HG03103 (cell line): ENCODE data around the gene MAN1A2.
"Not testable (repeated sequence)": the region's sequence is repeated elsewhere in the genome, so short reads cannot be mapped to it uniquely, and the experiment has no call there.

ENCODE experiments used
- ATAC-seq: cut with Tn5 transposase; IDR thresholded peaks from one replicate; pipeline ENCODE4 v1.9.1; 2021; ENCODE audit warnings: low read depth; ENCODE audit not compliant: unreplicated experiment

The MAN1A2 gene

GRCh38 chr1:117396636-117397035 lies 29.4 kb downstream of the MAN1A2 start:
- no peak for ATAC-seq

- no peak for ATAC-seq
Observed at GRCh38 chr1:117398957-117399356, 31.7 kb downstream of the MAN1A2 start.

GRCh38 chr1:117401761-117402160 lies 34.5 kb downstream of the MAN1A2 start:
- no peak for ATAC-seq

GRCh38 chr1:117403597-117403996 lies 36.3 kb downstream of the MAN1A2 start:
- ATAC-seq: no peak

GRCh38 chr1:117405042-117405441 lies 37.8 kb downstream of the MAN1A2 start:
- no peak for ATAC-seq

GRCh38 chr1:117412472-117412871 lies 45.2 kb downstream of the MAN1A2 start:
- ATAC-seq: no peak

- ATAC-seq: no peak
Observed at GRCh38 chr1:117413412-117413811, 46.2 kb downstream of the MAN1A2 start.

GRCh38 chr1:117414943-117415342 lies 47.7 kb downstream of the MAN1A2 start:
- ATAC-seq: no peak

- no peak for ATAC-seq
Observed at GRCh38 chr1:117416004-117416403, 48.8 kb downstream of the MAN1A2 start.

- no peak for ATAC-seq
Observed at GRCh38 chr1:117416546-117417125, 49.4 kb downstream of the MAN1A2 start.

- no peak for ATAC-seq
Observed at GRCh38 chr1:117425050-117425734, 57.9 kb downstream of the MAN1A2 start.

- ATAC-seq: no peak
Observed at GRCh38 chr1:117427297-117427696, 60.0 kb downstream of the MAN1A2 start.

GRCh38 chr1:117433943-117434342 lies 66.7 kb downstream of the MAN1A2 start:
- no peak for ATAC-seq

GRCh38 chr1:117436513-117436912 lies 69.3 kb downstream of the MAN1A2 start:
- ATAC-seq: no peak

GRCh38 chr1:117447661-117448060 lies 80.4 kb downstream of the MAN1A2 start:
- ATAC-seq: no peak

GRCh38 chr1:117452216-117452615 lies 85.0 kb downstream of the MAN1A2 start:
- no peak for ATAC-seq

GRCh38 chr1:117453958-117454357 lies 86.7 kb downstream of the MAN1A2 start:
- ATAC-seq: no peak

- not testable (repeated sequence) for ATAC-seq
Observed at GRCh38 chr1:117458410-117458809, 91.2 kb downstream of the MAN1A2 start.

- ATAC-seq: no peak
Observed at GRCh38 chr1:117466761-117467160, 99.5 kb downstream of the MAN1A2 start.

GRCh38 chr1:117467336-117467735 lies 100.1 kb downstream of the MAN1A2 start:
- no peak for ATAC-seq

GRCh38 chr1:117473063-117473462 lies 105.8 kb downstream of the MAN1A2 start:
- no peak for ATAC-seq

- not testable (repeated sequence) for ATAC-seq
Observed at GRCh38 chr1:117475495-117475894, 108.2 kb downstream of the MAN1A2 start.
